Astrocyte (in vitro differentiated cells and primary cell): ENCODE measurements around the gene RBFOX2. TPM values are rescaled to one million over a fixed set of nuclear protein-coding genes. Genes with fewer than 3 reads are reported as not detected.

ENCODE experiments used
- DNase-seq: peaks from one replicate; pipeline ENCODE4 v3.0.0-alpha.2; 2010; ENCODE audit warnings: low read depth
- FAIRE-seq: peaks from 2 replicates; lab custom pipeline; 2011; peaks lifted over from hg19 to GRCh38; lab: Jason Lieb, UNC
- H2AFZ ChIP-seq: 2 replicates; pipeline ENCODE4 v1.6.0; 2012; ENCODE audit warnings: low read depth, low read length, inconsistent platforms
- H3K27ac ChIP-seq: 2 replicates; pipeline ENCODE4 v1.5.1; 2011; ENCODE audit warnings: low read depth, low read length, inconsistent platforms
- H3K27me3 ChIP-seq: 2 replicates; pipeline ENCODE4 v1.6.0; 2011; ENCODE audit warnings: low read length, inconsistent platforms; ENCODE audit not compliant: insufficient read depth
- H3K36me3 ChIP-seq: 2 replicates; pipeline ENCODE4 v1.5.1; 2011; ENCODE audit warnings: low read length, inconsistent platforms; ENCODE audit not compliant: insufficient read depth
- H3K4me1 ChIP-seq: 2 replicates; pipeline ENCODE4 v1.5.1; 2011; ENCODE audit warnings: low read length, inconsistent platforms; ENCODE audit not compliant: insufficient read depth
- H3K4me2 ChIP-seq: 2 replicates; pipeline ENCODE4 v1.6.0; 2012; ENCODE audit warnings: low read length, inconsistent platforms
- H3K4me3 ChIP-seq: 2 replicates; pipeline ENCODE4 v1.5.1; 2011; ENCODE audit warnings: low read depth, mild to moderate bottlenecking, low read length, inconsistent platforms; ENCODE audit not compliant: insufficient read depth
- H3K79me2 ChIP-seq: 2 replicates; pipeline ENCODE4 v1.6.0; 2012; ENCODE audit warnings: mild to moderate bottlenecking, low read length, inconsistent platforms; ENCODE audit not compliant: insufficient read depth
- H3K9ac ChIP-seq: 2 replicates; pipeline ENCODE4 v1.6.0; 2012; ENCODE audit warnings: mild to moderate bottlenecking, low read length, inconsistent platforms
- H3K9me3 ChIP-seq: 2 replicates; pipeline ENCODE4 v1.5.1; 2012; ENCODE audit warnings: low read depth, mild to moderate bottlenecking, low read length, inconsistent platforms; ENCODE audit not compliant: insufficient read depth
- H4K20me1 ChIP-seq: 2 replicates; pipeline ENCODE4 v1.6.0; 2012; ENCODE audit warnings: low read length, inconsistent platforms; ENCODE audit not compliant: insufficient read depth
- H3K27ac Mint-ChIP-seq: one replicate; pipeline ENCODE4 v1.8.0; 2021; ENCODE audit warnings: mild to moderate bottlenecking, mixed read lengths; ENCODE audit not compliant: unreplicated experiment
- H3K27me3 Mint-ChIP-seq: one replicate; pipeline ENCODE4 v1.8.0; 2021; ENCODE audit warnings: low read depth, mixed read lengths; ENCODE audit not compliant: unreplicated experiment
- H3K36me3 Mint-ChIP-seq: one replicate; pipeline ENCODE4 v1.8.0; 2021; ENCODE audit warnings: low read depth, mixed read lengths; ENCODE audit not compliant: unreplicated experiment
- H3K4me1 Mint-ChIP-seq: one replicate; pipeline ENCODE4 v1.8.0; 2021; ENCODE audit warnings: low read depth, mixed read lengths; ENCODE audit not compliant: unreplicated experiment
- H3K4me3 Mint-ChIP-seq: one replicate; pipeline ENCODE4 v1.8.0; 2021; ENCODE audit warnings: mild to moderate bottlenecking, moderate library complexity, mixed read lengths; ENCODE audit not compliant: unreplicated experiment
- H3K9me3 Mint-ChIP-seq: one replicate; pipeline ENCODE4 v1.8.0; 2021; ENCODE audit warnings: mild to moderate bottlenecking, mixed read lengths; ENCODE audit not compliant: unreplicated experiment
- EZH2 ChIP-seq: IDR thresholded peaks from 2 replicates; pipeline ENCODE4 v1.6.1; 2012; ENCODE audit warnings: mild to moderate bottlenecking, low read length, inconsistent platforms; ENCODE audit not compliant: insufficient read depth
- total RNA-seq: library from RNA; stranded (reverse); gene quantifications from 2 replicates; pipeline ENCODE4 v1.2.1, GENCODE V29; 2021
- TF ChIP-seq, protein P1 (sequence below): IDR thresholded peaks from 2 replicates; pipeline ENCODE4 v1.5.1; 2011; ENCODE audit warnings: low read depth, mild to moderate bottlenecking, inconsistent platforms, low read length, moderate library complexity; ENCODE audit not compliant: insufficient read depth

RBFOX2 gene
- total RNA-seq, 1 donor from 2014 or later: 169 TPM

DNA sequence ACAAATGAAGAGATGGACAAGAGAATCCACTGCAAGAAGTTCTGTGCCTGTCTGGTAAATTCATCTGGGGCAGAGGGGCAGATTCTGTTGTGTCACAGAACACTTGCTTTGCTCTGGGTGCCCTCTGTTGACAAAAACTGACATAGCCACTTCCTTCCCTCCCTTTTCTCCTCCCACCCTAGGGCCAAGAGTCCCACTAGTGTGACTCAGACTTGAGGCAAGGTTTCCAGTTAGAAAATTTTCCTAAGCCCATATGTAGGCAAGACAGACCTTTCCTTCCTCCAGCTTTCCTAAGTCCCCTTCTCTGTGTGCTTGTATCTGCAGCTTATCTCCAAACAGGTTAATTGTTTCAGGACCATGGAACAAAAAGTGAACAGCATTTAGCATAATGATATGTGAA is 106.8 kb downstream of the RBFOX2 start:
- TF ChIP-seq, protein P1, sequence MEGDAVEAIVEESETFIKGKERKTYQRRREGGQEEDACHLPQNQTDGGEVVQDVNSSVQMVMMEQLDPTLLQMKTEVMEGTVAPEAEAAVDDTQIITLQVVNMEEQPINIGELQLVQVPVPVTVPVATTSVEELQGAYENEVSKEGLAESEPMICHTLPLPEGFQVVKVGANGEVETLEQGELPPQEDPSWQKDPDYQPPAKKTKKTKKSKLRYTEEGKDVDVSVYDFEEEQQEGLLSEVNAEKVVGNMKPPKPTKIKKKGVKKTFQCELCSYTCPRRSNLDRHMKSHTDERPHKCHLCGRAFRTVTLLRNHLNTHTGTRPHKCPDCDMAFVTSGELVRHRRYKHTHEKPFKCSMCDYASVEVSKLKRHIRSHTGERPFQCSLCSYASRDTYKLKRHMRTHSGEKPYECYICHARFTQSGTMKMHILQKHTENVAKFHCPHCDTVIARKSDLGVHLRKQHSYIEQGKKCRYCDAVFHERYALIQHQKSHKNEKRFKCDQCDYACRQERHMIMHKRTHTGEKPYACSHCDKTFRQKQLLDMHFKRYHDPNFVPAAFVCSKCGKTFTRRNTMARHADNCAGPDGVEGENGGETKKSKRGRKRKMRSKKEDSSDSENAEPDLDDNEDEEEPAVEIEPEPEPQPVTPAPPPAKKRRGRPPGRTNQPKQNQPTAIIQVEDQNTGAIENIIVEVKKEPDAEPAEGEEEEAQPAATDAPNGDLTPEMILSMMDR: peak; percentile 59
- no peak for TF ChIP-seq EZH2
- Mint-ChIP-seq H3K27ac (peak overlapping the region; percentile 20), H3K9me3 (no peaks in the 10 kb centered on the region), H3K4me1 (peaks cover 20% of the 10 kb centered on the region), H3K36me3 (peaks cover 3% of the 10 kb centered on the region), H3K27me3 (no peaks in the 10 kb centered on the region), H3K4me3 (no peak overlapping the region)
- DNase-seq: peak; percentile 82
- no peaks in the 10 kb centered on the region for H3K36me3 ChIP-seq
- peak; percentile 99 for FAIRE-seq
- H3K27ac ChIP-seq: peak overlapping the region; percentile 41
- no peaks in the 10 kb centered on the region for H3K27me3 ChIP-seq
- H3K9me3 ChIP-seq: no peaks in the 10 kb centered on the region
- H2AFZ ChIP-seq: no peak overlapping the region
- H3K4me1 ChIP-seq: peaks cover 11% of the 10 kb centered on the region
- H3K9ac ChIP-seq: peak overlapping the region; percentile 20
- no peak overlapping the region for H3K4me3 ChIP-seq
- peaks cover 71% of the 10 kb centered on the region for H3K79me2 ChIP-seq
- H4K20me1 ChIP-seq: peaks cover 43% of the 10 kb centered on the region
- peak overlapping the region; percentile 52 for H3K4me2 ChIP-seq

DNA sequence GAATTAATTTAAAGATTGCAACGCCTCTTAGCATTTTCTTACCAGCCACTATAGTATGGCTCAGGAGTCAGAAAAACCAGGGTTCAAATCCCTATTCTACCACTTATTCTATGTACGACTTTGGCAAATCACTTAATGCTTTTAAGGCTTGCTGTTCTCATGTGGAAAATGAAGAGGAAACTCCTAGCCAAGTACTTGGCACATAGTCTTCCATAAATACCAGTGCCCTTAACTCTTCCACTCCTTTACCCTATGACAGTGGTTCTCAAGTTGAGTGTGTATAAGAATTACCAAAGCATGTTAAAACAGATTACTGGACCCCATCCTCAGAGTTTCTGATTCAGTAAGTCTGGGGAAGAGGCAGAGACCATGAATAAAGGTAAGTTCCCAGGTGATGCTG is 107.6 kb downstream of the RBFOX2 start:
- Histone ChIP-seq H3K79me2 (peaks cover 77% of the 10 kb centered on the region), H3K4me3 (no peak overlapping the region), H3K9me3 (no peaks in the 10 kb centered on the region), H3K36me3 (no peaks in the 10 kb centered on the region), H3K4me1 (peaks cover 15% of the 10 kb centered on the region), H4K20me1 (peaks cover 43% of the 10 kb centered on the region), H2AFZ (no peak overlapping the region), H3K27ac (no peak overlapping the region), H3K4me2 (no peak overlapping the region), H3K27me3 (no peaks in the 10 kb centered on the region), H3K9ac (no peak overlapping the region)
- peak overlapping the region; percentile 20 for H3K27ac Mint-ChIP-seq
- no peak for DNase-seq
- no peak for FAIRE-seq
- no peak overlapping the region for H3K4me3 Mint-ChIP-seq
- H3K4me1 Mint-ChIP-seq: peaks cover 21% of the 10 kb centered on the region
- no peaks in the 10 kb centered on the region for H3K9me3 Mint-ChIP-seq
- H3K27me3 Mint-ChIP-seq: no peaks in the 10 kb centered on the region
- H3K36me3 Mint-ChIP-seq: peaks cover 3% of the 10 kb centered on the region
- no peak for TF ChIP-seq EZH2
- TF ChIP-seq, protein P1: no peak

DNA sequence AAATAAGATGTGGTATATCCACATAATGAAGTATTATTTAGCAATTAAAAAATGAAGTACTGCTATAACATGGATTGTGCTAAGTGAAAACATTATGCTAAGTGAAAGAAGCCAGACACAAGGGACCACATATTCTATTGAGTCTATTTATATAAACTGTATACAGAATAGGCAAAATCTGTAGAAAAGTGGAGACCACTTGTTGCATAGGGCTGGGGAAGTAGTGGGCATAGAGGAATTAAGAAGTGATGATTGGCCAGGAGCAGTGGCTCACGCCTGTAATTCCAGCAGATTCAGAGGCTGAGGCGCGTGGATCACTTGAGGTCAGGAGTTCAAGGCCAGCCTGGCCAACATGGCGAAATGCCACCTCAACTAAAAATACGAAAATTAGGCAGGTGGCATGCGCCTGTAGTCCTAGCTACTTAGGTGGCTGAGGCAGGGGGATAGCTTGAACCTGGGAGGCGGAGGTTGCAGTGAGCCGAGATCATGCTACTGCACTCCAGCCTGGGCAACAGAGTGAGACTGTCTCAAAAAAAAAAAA is 109.6 kb downstream of the RBFOX2 start:
- H3K9me3 ChIP-seq: no peaks in the 10 kb centered on the region
- Mint-ChIP-seq H3K36me3 (no peaks in the 10 kb centered on the region), H3K27ac (no peak overlapping the region), H3K4me1 (peaks cover 35% of the 10 kb centered on the region), H3K9me3 (no peaks in the 10 kb centered on the region), H3K27me3 (no peaks in the 10 kb centered on the region), H3K4me3 (no peak overlapping the region)
- TF ChIP-seq EZH2: no peak
- TF ChIP-seq, protein P1: no peak
- no peak overlapping the region for H3K9ac ChIP-seq
- no peak overlapping the region for H3K4me3 ChIP-seq
- H3K79me2 ChIP-seq: peaks cover 83% of the 10 kb centered on the region
- H3K4me1 ChIP-seq: peaks cover 33% of the 10 kb centered on the region
- no peak for FAIRE-seq
- DNase-seq: no peak
- no peaks in the 10 kb centered on the region for H3K36me3 ChIP-seq
- peaks cover 51% of the 10 kb centered on the region for H4K20me1 ChIP-seq
- no peak overlapping the region for H2AFZ ChIP-seq
- no peaks in the 10 kb centered on the region for H3K27me3 ChIP-seq
- H3K27ac ChIP-seq: no peak overlapping the region
- H3K4me2 ChIP-seq: no peak overlapping the region
